SK-N-MC (cell line): ENCODE results near the gene KCNB1.

Source experiments
- EZH2 ChIP-seq: fragments of 200-600 bp; sonication (generic); IDR thresholded peaks from one replicate; pipeline ENCODE4 v1.6.1; 2017; ENCODE audit warnings: antibody characterized with exemption
- FOXP2 ChIP-seq: optimal IDR thresholded peaks from 2 replicates; pipeline ENCODE3; 2011; ENCODE audit warnings: mild to moderate bottlenecking, moderate library complexity; ENCODE audit not compliant: insufficient read depth; ENCODE audit errors: extremely low read length, control extremely low read depth
- POLR2AphosphoS5 ChIP-seq: IDR thresholded peaks from 2 replicates; pipeline ENCODE4 v1.6.1; 2012; ENCODE audit warnings: mild to moderate bottlenecking, low read depth, low read length, borderline replicate concordance

- TF ChIP-seq POLR2AphosphoS5 (no peak), EZH2 (no peak), FOXP2 (no peak)
Observed at GRCh38 chr20:49349078-49349477, 133.4 kb downstream of the KCNB1 start.
